GM19438 (cell line): ENCODE data around the gene EPHA10.

Experiments
- ATAC-seq: cut with Tn5 transposase; IDR thresholded peaks from one replicate; pipeline ENCODE4 v1.9.1; 2021; ENCODE audit warnings: low read depth; ENCODE audit not compliant: unreplicated experiment

The EPHA10 gene

GRCh38 chr1:37682334-37682987 is 82.5 kb downstream of the EPHA10 start:
- no peak for ATAC-seq

GRCh38 chr1:37680933-37681332 is 84.0 kb downstream of the EPHA10 start:
- ATAC-seq, result no peak

GRCh38 chr1:37677808-37678207 is 87.1 kb downstream of the EPHA10 start:
- no peak for ATAC-seq

DNA sequence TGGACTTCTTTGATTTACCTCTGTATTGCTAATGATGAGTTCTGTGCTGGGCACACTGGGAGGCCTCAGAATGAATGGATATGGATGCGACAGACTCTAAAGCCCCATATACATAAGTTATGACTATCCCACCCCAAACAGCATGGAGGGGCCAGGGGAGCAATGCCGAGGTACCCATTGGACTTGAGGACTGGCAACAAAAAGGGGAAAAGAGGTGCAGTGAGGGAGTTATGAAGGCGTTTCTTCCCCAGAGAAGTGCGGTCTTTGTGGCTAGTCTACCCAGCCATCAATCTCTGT is 87.8 kb downstream of the EPHA10 start:
- no peak for ATAC-seq

- peak; percentile 61 for ATAC-seq
Measured at GRCh38 chr1:37676281-37677142, 88.4 kb downstream of the EPHA10 start.

DNA sequence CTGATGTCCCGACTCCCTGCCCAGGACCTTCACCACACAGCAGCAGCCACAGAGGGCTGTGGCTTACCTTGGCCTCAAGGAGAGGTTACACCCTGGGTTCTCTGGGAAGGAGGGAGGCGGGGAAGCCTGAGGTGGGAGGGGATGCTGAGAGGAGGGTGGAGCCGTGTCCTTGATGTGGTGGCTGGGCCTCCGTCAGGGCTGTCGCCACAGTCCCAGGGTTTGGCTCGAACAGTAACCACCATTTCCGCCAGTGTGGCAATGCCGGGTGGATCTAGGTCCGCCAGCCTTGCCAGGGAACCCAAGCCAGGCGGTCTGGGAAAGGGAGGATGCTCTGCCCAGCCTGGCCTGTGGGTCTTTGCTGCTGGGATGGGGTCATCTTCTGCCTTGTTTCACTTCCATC is 91.0 kb downstream of the EPHA10 start:
- ATAC-seq, result no peak

DNA sequence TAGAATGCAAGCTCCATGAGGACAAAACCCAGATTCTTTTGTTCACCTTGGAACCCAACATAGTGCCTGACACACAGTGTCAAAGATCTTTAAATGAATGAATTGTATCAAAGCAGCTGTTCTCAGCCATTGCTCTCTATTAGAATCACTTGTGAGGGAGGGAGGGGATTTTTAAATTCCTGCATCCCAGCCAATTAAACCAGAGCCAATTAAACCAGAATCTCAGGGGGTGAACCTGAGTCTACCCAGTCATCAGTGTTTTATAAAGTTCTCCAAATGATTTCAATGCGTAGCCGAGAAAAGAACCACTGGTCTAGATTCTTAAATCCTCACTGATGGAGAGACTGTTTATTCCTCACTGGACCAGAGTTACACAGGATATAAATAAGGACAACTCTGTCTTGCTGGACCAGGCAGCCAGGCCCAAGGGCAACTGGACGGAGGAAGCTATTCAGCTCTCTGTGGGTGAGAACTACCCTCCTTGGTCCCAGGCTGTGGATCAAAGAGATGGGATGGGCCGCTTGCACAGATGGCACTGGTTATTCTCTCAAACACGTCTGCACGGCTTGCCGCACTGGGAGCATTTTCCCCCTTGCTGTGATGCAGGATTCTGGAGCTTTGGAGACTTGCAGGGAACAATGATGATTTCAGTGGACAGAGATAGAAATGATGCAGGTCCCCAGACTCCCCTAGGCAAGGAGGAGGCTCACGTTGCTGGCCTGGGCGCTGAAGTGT is 92.6 kb downstream of the EPHA10 start:
- no peak for ATAC-seq

DNA sequence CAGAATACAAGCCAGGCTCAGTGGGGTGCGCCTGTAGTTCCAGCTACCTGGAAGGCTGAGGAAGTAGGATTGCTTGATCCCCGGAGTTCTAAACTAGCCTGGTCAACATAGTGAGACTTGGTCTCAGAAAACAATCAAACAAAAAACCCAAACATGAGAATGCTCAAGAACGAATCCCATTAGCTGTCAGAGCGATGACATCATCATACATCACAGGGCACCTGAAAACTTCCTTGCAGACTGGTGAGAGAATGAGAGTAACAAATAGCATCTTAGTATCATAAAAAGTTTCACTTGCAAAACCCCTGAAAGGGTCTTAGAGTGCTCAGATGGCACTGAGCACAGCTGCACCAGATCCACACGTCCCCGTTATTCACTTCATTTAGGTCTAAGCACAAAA is 93.7 kb downstream of the EPHA10 start:
- ATAC-seq, result no peak

GRCh38 chr1:37670133-37670532 is 94.8 kb downstream of the EPHA10 start:
- no peak for ATAC-seq

- ATAC-seq, result no peak
Measured at GRCh38 chr1:37667023-37667671, 97.8 kb downstream of the EPHA10 start.

DNA sequence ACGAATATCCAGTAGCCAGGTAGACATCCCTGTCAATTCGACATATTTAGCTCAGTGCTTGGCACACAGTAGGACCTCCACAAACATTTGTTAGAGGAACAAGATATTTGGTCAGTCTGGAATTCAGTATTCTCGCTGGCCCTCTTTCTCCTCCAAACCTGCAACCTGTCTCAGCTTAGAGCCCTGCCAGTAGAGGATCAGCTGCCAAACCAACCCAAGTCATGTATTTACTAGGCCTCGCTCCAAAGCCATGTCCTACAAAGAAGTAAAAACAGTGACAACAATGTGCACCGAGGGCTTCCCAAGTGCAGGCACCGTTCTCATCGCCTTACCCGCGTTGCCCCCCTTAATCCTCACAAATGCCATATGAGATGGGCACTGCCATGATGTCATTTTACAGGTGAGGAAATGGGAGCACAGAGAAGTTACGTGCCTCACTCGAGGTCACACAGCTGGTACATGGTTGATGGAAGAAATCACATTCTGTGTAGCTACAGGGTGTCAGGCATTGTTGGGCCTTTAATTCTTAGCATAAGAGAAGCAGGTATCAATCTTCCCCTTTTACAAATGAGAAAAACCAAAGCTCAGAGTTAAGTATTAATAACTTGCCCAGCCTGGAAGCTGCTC is 98.6 kb downstream of the EPHA10 start:
- ATAC-seq, result no peak
